Activated T-cell treated with anti-CD3 and anti-CD28 coated beads, Interleukin-2, amount 50 U/mL, for 72 hours (primary cell): ENCODE results near the gene DIAPH2. TPM values are rescaled to one million over a fixed set of nuclear protein-coding genes. Genes with fewer than 3 reads are reported as not detected.
A peak's percentile ranks its signal among the peaks of the same experiment; 100 is the strongest.

ENCODE experiments used
- ATAC-seq, 2 donors: fragments of 150-1000 bp; cut with Tn5 transposase; replicated peaks in 1 of 2; 2 replicates each; pipeline ENCODE4 v1.10.0; 2021; ENCODE audit warnings: moderate library complexity in 2 of 2, mild to moderate bottlenecking in 1 of 2
- DNase-seq, 2 donors: peaks; one replicate each; pipeline ENCODE4 v3.0.0; 2021 to 2022; ENCODE audit warnings: mixed read lengths in 1 of 2
- H3K27ac Mint-ChIP-seq: one replicate; pipeline ENCODE4 v1.8.0; 2022; ENCODE audit warnings: mild to moderate bottlenecking, moderate library complexity, mixed read lengths
- H3K27me3 Mint-ChIP-seq: one replicate; pipeline ENCODE4 v1.8.0; 2022; ENCODE audit warnings: low read depth, mixed read lengths
- H3K36me3 Mint-ChIP-seq, 2 donors: one replicate each; pipeline ENCODE4 v1.8.0; 2022; ENCODE audit warnings: mixed read lengths in 2 of 2, mild to moderate bottlenecking in 1 of 2; ENCODE audit not compliant: insufficient read depth in 2 of 2
- H3K4me1 Mint-ChIP-seq: one replicate; pipeline ENCODE4 v1.8.0; 2022; ENCODE audit warnings: low read depth, mixed read lengths
- H3K4me3 Mint-ChIP-seq, 2 donors: one replicate each; pipeline ENCODE4 v1.8.0; 2022; ENCODE audit warnings: mild to moderate bottlenecking in 2 of 2, mixed read lengths in 2 of 2, moderate library complexity in 2 of 2
- H3K9me3 Mint-ChIP-seq, 2 donors: one replicate each; pipeline ENCODE4 v1.8.0; 2022; ENCODE audit warnings: mixed read lengths in 2 of 2
- total RNA-seq, 2 donors: library from RNA; stranded (reverse); gene quantifications; one replicate each; pipeline ENCODE4 v1.2.3, GENCODE V29; 2022

The DIAPH2 gene
- total RNA-seq, 2 donors from 2014 or later, result 10.6 to 11.6 TPM

DNA sequence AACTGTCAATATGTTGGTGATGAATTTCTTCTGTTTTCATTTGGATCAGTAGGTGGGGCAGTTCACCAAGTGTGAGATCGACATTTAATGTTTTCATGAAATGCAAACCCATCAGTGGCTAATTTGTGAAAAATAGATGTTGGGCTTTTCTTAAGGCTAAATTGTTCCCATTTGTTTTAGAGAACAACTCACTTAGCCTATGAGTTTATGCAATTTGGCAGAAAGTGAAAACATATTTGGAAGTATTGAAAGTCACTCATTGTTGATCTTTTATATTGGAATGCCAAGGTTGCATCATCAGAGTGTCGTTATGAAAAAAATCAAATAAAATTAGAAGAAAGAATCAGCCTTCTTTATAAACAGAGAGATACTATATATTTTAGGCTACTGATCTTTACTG lies 331.5 kb downstream of the DIAPH2 start:
- ATAC-seq (no peak), DNase-seq (no peak)
- Mint-ChIP-seq H3K36me3 (no peaks in the 10 kb centered on the region), H3K4me3 (no peak overlapping the region), H3K27ac (no peak overlapping the region), H3K27me3 (no peaks in the 10 kb centered on the region), H3K9me3 (no peaks in the 10 kb centered on the region), H3K4me1 (no peaks in the 10 kb centered on the region)

DNA sequence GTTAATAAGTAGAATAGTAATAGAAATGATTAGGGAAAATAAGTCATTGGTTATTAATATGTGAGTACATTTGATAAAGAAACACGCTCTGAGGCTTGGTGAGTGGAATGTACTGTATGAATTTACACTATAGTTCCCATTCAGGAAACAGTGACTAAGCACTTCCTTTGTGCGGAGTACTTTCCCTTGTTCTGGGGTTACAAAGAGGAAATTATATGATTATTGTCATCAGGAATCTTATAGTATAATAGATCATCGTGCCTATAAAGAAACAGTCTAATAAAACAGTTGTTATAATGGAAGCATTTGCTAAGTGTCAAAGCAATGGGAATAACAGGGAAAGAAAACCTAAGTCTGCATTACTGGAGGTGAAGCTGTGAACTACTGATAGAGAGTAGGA lies 337.0 kb downstream of the DIAPH2 start:
- Mint-ChIP-seq H3K27me3 (no peaks in the 10 kb centered on the region), H3K4me3 (no peak overlapping the region), H3K27ac (no peak overlapping the region), H3K36me3 (no peaks in the 10 kb centered on the region), H3K4me1 (no peaks in the 10 kb centered on the region), H3K9me3 (no peaks in the 10 kb centered on the region)
- DNase-seq (no peak), ATAC-seq (no peak)

DNA sequence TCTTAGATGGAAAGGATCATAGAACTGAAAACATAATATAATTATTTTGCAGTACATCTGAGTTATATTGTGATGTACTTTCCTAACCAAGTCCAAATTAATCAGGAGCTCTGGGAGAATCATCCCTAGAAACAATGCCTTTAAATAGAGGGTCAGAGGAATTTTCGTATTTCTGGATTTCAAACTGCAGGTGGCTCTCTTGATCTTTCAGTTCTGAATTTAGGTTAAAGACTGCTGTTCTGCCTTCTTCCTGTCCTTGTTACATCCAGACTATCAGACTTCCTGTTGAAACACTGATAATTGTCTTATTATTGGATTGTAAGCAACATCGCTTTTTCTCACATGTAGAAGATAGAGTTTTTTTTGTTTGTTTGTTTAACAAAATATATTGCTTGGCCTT lies 341.8 kb downstream of the DIAPH2 start:
- ATAC-seq (no peak), DNase-seq (no peak)
- Mint-ChIP-seq H3K4me1 (no peaks in the 10 kb centered on the region), H3K27ac (no peak overlapping the region), H3K4me3 (no peak overlapping the region), H3K27me3 (peaks cover 7% of the 10 kb centered on the region), H3K9me3 (no peaks in the 10 kb centered on the region), H3K36me3 (no peaks in the 10 kb centered on the region)

DNA sequence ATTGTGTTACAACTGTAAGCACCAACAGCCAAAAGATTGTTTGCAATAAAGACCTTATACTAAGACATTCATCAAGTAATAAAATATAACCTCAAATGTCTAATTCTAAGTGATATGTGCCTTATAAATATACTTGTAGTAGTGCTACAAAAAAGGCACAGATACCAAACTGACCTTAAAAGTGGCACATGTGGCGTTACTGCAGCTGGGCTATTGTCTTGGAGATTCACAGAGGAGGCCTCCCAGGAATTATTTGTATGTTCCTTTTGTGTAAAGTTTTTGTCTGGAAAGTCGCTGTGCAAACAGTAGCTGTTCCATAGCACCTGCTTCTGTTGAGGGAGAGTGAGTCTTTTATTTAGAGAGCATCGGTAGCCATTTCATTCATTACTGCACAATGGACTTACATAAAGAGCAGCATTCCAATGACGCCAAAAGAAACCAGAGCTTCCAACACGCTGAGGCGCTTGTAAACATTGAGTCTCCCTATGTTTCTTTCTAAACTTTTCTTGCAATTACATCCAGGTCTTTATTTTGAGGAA lies 342.8 kb downstream of the DIAPH2 start:
- ATAC-seq (no peak), DNase-seq (no peak)
- Mint-ChIP-seq H3K36me3 (no peaks in the 10 kb centered on the region), H3K27me3 (peaks cover 7% of the 10 kb centered on the region), H3K4me1 (no peaks in the 10 kb centered on the region), H3K4me3 (no peak overlapping the region), H3K9me3 (no peaks in the 10 kb centered on the region), H3K27ac (no peak overlapping the region)

DNA sequence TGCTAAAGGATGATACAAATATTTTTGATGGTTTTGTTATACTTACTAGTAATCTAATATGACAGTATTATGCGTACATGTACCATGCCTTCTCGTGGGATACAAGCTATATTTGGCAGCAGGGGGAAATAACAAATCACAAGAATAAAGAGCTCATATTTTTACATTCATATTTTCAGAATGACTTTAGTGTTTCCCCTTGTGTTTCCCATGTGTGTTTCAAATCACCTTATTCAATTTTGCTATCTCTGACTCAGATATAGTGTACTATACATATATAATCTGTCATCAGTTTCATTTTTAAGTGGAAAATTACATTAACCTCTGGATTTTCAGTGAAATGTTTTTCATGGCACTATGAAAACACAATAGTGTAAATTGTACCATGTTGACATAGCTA lies 345.8 kb downstream of the DIAPH2 start:
- Mint-ChIP-seq H3K4me3 (no peak overlapping the region), H3K9me3 (no peaks in the 10 kb centered on the region), H3K27me3 (peaks cover 7% of the 10 kb centered on the region), H3K4me1 (no peaks in the 10 kb centered on the region), H3K27ac (no peak overlapping the region), H3K36me3 (no peaks in the 10 kb centered on the region)
- peak; percentile 27 to 53 for ATAC-seq
- DNase-seq, result no peak

DNA sequence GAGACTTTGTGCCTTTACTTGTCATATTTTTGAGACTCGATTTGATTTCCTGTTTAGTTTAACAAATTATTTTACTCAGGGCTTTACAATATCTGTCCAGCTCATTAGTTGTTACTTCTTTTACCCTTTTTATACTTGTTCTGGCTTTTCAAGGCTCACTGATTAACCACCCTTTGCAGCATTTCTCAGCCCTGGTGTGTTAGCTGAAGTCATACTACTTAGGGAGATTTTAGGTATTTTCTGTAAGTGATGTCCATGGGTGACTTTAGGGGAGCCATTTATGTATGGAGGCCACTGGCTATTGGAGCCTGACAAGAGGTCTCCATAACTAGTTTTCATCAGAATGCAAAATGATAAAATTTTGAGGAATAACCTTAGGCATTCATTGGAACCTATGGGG lies 346.3 kb downstream of the DIAPH2 start:
- no peak for ATAC-seq
- no peak overlapping the region for H3K27ac Mint-ChIP-seq
- H3K9me3 Mint-ChIP-seq, result no peaks in the 10 kb centered on the region
- no peak overlapping the region for H3K4me3 Mint-ChIP-seq
- DNase-seq, result no peak
- H3K36me3 Mint-ChIP-seq, result no peaks in the 10 kb centered on the region
- H3K27me3 Mint-ChIP-seq, result peaks cover 7% of the 10 kb centered on the region
- H3K4me1 Mint-ChIP-seq, result no peaks in the 10 kb centered on the region

DNA sequence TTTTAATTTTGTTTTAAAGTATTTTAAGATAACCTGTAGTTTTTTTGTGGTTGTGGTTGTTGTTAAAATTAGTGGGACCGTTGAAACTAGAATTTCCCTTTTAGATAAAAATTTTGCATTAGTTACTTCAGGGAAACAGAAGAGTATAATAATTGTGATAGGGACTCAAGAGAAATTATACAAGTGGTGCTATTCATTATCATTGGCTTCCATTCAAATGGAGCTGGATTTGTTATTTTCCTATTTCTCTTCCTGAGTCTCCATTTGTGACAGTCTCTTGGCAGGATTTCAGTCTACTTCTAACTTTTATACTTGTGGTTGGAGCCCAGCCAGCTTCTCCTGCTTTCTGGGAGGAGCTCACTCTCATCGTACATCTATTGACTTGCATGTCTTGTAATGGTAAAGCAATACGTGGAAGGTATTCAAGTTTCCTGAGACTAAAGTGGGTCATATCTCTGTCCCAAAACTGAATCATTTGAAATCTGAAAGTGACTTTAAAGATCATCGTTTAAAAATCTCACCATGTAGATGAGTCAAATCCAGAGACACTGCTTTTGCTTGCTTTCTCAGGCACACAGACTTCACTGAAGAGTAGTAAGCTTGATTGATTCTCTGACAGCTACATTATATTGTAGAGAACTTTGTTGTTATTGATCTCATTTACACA lies 354.9 kb downstream of the DIAPH2 start:
- no peaks in the 10 kb centered on the region for H3K27me3 Mint-ChIP-seq
- no peaks in the 10 kb centered on the region for H3K36me3 Mint-ChIP-seq
- ATAC-seq (peak; percentile 85 to 93), DNase-seq (peak; percentile 0 to 1)
- H3K9me3 Mint-ChIP-seq, result no peaks in the 10 kb centered on the region
- peaks cover 6% of the 10 kb centered on the region for H3K4me1 Mint-ChIP-seq
- peak overlapping the region; percentile 40 for H3K27ac Mint-ChIP-seq
- peak overlapping the region; percentile 17 to 55 for H3K4me3 Mint-ChIP-seq

DNA sequence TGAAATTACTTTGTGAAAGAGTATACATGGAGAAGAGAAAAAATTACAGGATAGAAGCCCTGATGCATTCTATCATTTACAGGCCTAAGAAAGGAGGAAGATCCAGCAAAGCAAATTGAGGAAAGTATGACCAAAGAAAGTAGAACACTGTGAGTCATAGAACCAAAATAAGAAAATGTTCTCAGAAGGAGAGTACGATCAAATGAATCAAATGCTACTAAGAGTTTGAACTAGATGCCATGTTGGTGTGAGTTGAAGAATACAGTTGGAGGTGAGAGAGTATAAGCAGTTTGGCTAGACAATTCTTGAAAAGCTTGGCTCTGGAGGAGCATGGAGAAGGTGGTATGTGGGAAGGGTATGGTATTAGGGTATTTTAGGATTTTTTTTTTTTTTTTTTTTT lies 360.8 kb downstream of the DIAPH2 start:
- no peaks in the 10 kb centered on the region for H3K4me1 Mint-ChIP-seq
- H3K27me3 Mint-ChIP-seq, result no peaks in the 10 kb centered on the region
- H3K9me3 Mint-ChIP-seq, result no peaks in the 10 kb centered on the region
- H3K4me3 Mint-ChIP-seq, result no peak overlapping the region
- H3K36me3 Mint-ChIP-seq, result no peaks in the 10 kb centered on the region
- H3K27ac Mint-ChIP-seq, result no peak overlapping the region
- DNase-seq, result no peak
- ATAC-seq, result peak in 1 of 2 donors; percentile 64

DNA sequence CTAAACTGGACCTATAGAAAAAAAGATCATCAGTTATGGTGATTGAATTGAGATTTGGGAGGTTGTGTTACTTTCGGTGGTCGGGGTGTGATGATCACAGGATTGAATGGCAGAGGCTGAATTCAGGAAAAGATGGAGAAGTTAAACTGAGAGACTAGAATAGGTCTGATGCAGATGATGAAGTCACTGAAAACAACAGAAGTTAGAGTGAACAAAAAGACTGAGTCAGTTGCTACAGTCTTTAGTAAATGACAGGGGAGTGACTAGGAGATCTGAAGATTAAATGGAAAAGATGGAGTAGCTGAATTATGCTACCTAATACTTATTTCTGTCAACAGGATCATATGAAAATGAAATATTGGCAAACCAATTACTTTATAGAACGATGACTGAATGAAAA lies 362.2 kb downstream of the DIAPH2 start:
- peak in 1 of 2 donors; percentile 26 for ATAC-seq
- no peaks in the 10 kb centered on the region for H3K4me1 Mint-ChIP-seq
- no peak overlapping the region for H3K27ac Mint-ChIP-seq
- no peaks in the 10 kb centered on the region for H3K36me3 Mint-ChIP-seq
- DNase-seq, result no peak
- no peaks in the 10 kb centered on the region for H3K27me3 Mint-ChIP-seq
- no peaks in the 10 kb centered on the region for H3K9me3 Mint-ChIP-seq
- H3K4me3 Mint-ChIP-seq, result no peak overlapping the region

DNA sequence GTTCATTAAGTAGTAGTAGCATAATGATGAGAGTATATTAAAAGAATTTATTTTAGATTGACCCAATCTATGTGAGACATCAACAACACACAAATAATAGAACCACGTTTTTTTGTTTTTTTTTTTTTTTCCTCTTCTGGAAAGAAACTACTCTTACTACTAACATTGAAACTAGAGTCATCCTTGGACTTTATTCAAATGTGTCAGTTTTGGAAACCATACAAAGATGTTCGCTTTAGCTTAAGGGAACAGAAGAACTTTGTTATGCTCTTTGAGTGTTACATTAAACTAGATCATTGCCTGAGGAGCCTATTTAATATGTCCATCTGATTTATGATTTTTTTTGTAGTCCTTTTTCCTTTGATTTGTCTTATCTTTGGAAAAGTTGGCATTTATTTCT lies 365.8 kb downstream of the DIAPH2 start:
- no peaks in the 10 kb centered on the region for H3K9me3 Mint-ChIP-seq
- no peaks in the 10 kb centered on the region for H3K36me3 Mint-ChIP-seq
- no peaks in the 10 kb centered on the region for H3K27me3 Mint-ChIP-seq
- H3K4me3 Mint-ChIP-seq, result no peak overlapping the region
- H3K4me1 Mint-ChIP-seq, result no peaks in the 10 kb centered on the region
- no peak overlapping the region for H3K27ac Mint-ChIP-seq
- no peak for ATAC-seq
- no peak for DNase-seq

DNA sequence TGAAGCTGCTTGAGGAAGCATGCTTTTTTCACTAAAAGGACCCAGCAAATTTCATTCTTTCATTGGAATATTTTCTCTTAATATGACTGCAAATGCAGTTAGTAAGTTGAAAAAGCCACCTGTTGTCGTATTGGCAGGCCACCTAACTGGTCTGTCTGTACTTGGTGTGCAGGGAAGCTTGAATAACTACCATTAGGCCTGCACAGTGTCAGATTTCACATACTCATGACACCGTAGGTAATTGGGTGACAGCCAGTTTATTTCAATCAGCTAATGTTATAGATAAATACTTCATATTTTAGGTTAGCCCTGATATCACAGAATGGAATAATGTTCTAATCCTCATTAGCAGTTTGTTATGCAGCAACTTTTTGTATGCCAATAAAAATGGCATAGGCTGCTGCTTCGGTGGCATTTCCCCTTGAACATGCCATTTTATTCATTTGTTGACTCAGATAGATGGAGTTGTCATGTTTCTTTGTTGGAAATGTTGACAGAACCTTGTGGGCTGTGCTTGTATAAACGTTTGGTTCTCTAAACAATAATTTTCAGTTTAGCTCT lies 372.8 kb downstream of the DIAPH2 start:
- ATAC-seq (no peak), DNase-seq (no peak)
- Mint-ChIP-seq H3K27me3 (no peaks in the 10 kb centered on the region), H3K4me1 (no peaks in the 10 kb centered on the region), H3K27ac (no peak overlapping the region), H3K9me3 (no peaks in the 10 kb centered on the region), H3K4me3 (no peak overlapping the region), H3K36me3 (no peaks in the 10 kb centered on the region)

DNA sequence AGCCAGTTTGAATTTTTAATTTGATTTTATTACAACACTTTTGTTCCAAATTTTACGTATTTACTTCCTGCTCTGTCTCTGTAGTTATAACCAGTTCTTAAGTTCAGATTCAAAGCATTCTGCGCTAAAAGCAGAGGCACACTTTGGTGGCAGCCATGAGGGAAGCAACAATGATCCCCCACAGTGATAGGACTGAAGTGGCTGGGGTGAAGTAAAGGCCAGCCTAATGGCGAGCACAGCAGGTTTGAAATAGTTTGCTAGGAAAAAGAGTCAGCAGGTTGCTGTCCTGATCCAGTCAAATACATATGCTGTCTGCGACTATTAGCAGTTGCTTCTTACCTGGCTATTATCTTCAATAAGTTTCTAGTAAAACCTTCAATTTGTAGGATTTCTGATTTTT lies 375.4 kb downstream of the DIAPH2 start:
- DNase-seq, result no peak
- ATAC-seq, result no peak
- Mint-ChIP-seq H3K27ac (no peak overlapping the region), H3K4me1 (no peaks in the 10 kb centered on the region), H3K27me3 (no peaks in the 10 kb centered on the region), H3K9me3 (no peaks in the 10 kb centered on the region), H3K4me3 (no peak overlapping the region), H3K36me3 (no peaks in the 10 kb centered on the region)

DNA sequence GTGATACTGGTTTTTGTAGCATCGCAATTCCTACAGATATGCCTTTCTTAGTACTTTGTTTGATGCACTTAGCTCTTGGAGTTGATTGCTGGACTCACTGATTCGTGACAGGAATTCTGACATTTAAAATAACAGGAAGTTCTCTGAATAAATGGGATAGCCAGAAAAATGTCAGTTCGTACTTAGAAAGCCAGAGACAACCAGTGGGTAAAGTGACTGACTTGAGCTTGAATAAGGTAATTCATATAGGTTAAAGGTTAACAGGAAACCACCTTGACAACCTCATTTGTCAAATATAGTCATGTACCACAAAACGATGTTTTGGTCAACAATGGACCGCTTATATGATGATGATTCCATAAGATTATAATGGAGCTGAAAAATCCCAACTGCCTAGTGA lies 380.4 kb downstream of the DIAPH2 start:
- Mint-ChIP-seq H3K27me3 (no peaks in the 10 kb centered on the region), H3K4me3 (no peak overlapping the region), H3K27ac (no peak overlapping the region), H3K4me1 (no peaks in the 10 kb centered on the region), H3K9me3 (no peaks in the 10 kb centered on the region), H3K36me3 (no peaks in the 10 kb centered on the region)
- DNase-seq (no peak), ATAC-seq (no peak)

DNA sequence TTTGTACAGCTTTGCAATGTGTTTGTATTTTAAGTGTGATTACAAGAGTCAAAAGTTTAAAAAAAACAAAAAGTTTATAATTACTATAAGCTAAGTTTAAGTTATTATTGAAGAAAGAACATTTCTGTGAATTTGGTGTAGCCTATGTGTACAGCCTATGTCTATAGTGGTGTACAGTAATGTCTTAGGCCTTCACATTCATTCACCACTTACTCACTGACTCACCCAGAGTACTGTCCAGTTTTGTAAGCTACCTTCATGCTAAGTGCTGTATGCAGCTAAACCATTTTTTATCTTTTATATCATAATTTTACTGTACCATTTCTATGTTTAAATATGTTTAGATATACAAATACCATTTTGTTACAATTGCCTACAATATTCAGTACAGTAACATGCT lies 381.3 kb downstream of the DIAPH2 start:
- no peak for DNase-seq
- ATAC-seq, result no peak
- no peaks in the 10 kb centered on the region for H3K9me3 Mint-ChIP-seq
- no peak overlapping the region for H3K27ac Mint-ChIP-seq
- H3K36me3 Mint-ChIP-seq, result no peaks in the 10 kb centered on the region
- H3K4me1 Mint-ChIP-seq, result no peaks in the 10 kb centered on the region
- no peak overlapping the region for H3K4me3 Mint-ChIP-seq
- no peaks in the 10 kb centered on the region for H3K27me3 Mint-ChIP-seq
